ENCODE measurements around the gene TRIM2. TPM values are rescaled to one million over a fixed set of nuclear protein-coding genes. Genes with fewer than 3 reads are reported as not detected.
A peak's percentile ranks its signal among the peaks of the same experiment; 100 is the strongest.

Gene TRIM2
- total and polyA plus RNA-seq, 2 donors from 2014 or later = 23.3 to 122 TPM

GRCh38 chr4:153238135-153238919 lies 34.1 kb downstream of the TRIM2 start:
- H3K27me3 ChIP-seq (ENCODE audit: control insufficient read depth, insufficient read depth, low read length) = no peaks in the 10 kb centered on the region
- TF ChIP-seq, protein P1, sequence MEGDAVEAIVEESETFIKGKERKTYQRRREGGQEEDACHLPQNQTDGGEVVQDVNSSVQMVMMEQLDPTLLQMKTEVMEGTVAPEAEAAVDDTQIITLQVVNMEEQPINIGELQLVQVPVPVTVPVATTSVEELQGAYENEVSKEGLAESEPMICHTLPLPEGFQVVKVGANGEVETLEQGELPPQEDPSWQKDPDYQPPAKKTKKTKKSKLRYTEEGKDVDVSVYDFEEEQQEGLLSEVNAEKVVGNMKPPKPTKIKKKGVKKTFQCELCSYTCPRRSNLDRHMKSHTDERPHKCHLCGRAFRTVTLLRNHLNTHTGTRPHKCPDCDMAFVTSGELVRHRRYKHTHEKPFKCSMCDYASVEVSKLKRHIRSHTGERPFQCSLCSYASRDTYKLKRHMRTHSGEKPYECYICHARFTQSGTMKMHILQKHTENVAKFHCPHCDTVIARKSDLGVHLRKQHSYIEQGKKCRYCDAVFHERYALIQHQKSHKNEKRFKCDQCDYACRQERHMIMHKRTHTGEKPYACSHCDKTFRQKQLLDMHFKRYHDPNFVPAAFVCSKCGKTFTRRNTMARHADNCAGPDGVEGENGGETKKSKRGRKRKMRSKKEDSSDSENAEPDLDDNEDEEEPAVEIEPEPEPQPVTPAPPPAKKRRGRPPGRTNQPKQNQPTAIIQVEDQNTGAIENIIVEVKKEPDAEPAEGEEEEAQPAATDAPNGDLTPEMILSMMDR (IDR thresholded peaks at IDR 0.05; ENCODE audit: borderline replicate concordance, extremely low read depth, insufficient read depth) = no peak
- H3K27ac ChIP-seq (ENCODE audit: low read depth in 2 of 2, low read length in 2 of 2) = peak overlapping the region in 1 of 2 donors; percentile 25
- no peak for FAIRE-seq
- no peak for DNase-seq
- intact Hi-C loops (cut with DNase I) = no loop called here
- H3K4me3 ChIP-seq (ENCODE audit: low read length in 3 of 3) = no peak overlapping the region
- peaks cover 0 to 2% (median 0%) of the 10 kb centered on the region in 3 donors for H3K36me3 ChIP-seq (ENCODE audit: control insufficient read depth in 2 of 3, insufficient read depth in 3 of 3, low read length in 3 of 3)
- no peaks in the 10 kb centered on the region for H3K9me3 ChIP-seq (ENCODE audit: control insufficient read depth in 2 of 3, insufficient read depth in 1 of 3, low read length in 3 of 3)
- peaks cover 0 to 35% (median 29%) of the 10 kb centered on the region in 3 donors for H3K4me1 ChIP-seq (ENCODE audit: control insufficient read depth in 2 of 3, insufficient read depth in 2 of 3, low read depth in 1 of 3, low read length in 3 of 3)
- no peak overlapping the region for H3K9ac ChIP-seq (ENCODE audit: low read length in 3 of 3)

GRCh38 chr4:153239409-153239808 lies 35.2 kb downstream of the TRIM2 start:
- FAIRE-seq (no peak), DNase-seq (no peak)
- Histone ChIP-seq H3K9me3 (ENCODE audit: control insufficient read depth in 2 of 3, insufficient read depth in 1 of 3, low read length in 3 of 3) (no peaks in the 10 kb centered on the region), H3K36me3 (ENCODE audit: control insufficient read depth in 2 of 3, insufficient read depth in 3 of 3, low read length in 3 of 3) (peaks cover 0 to 2% (median 0%) of the 10 kb centered on the region in 3 donors), H3K4me3 (ENCODE audit: low read length in 3 of 3) (no peak overlapping the region), H3K27me3 (ENCODE audit: control insufficient read depth, insufficient read depth, low read length) (no peaks in the 10 kb centered on the region), H3K4me1 (ENCODE audit: control insufficient read depth in 2 of 3, insufficient read depth in 2 of 3, low read depth in 1 of 3, low read length in 3 of 3) (peaks cover 0 to 31% (median 30%) of the 10 kb centered on the region in 3 donors), H3K27ac (ENCODE audit: low read depth in 2 of 2, low read length in 2 of 2) (no peak overlapping the region), H3K9ac (ENCODE audit: low read length in 3 of 3) (no peak overlapping the region)
- intact Hi-C loops (cut with DNase I) = no loop called here
- TF ChIP-seq, protein P1 (IDR thresholded peaks at IDR 0.05; ENCODE audit: borderline replicate concordance, extremely low read depth, insufficient read depth) = no peak

- peaks cover 0 to 2% (median 0%) of the 10 kb centered on the region in 3 donors for H3K36me3 ChIP-seq (ENCODE audit: control insufficient read depth in 2 of 3, insufficient read depth in 3 of 3, low read length in 3 of 3)
- H3K4me3 ChIP-seq (ENCODE audit: low read length in 3 of 3) = no peak overlapping the region
- H3K4me1 ChIP-seq (ENCODE audit: control insufficient read depth in 2 of 3, insufficient read depth in 2 of 3, low read depth in 1 of 3, low read length in 3 of 3) = peaks cover 0 to 30% (median 28%) of the 10 kb centered on the region in 3 donors
- no peaks in the 10 kb centered on the region for H3K9me3 ChIP-seq (ENCODE audit: control insufficient read depth in 2 of 3, insufficient read depth in 1 of 3, low read length in 3 of 3)
- no peaks in the 10 kb centered on the region for H3K27me3 ChIP-seq (ENCODE audit: control insufficient read depth, insufficient read depth, low read length)
- no peak overlapping the region for H3K27ac ChIP-seq (ENCODE audit: low read depth in 2 of 2, low read length in 2 of 2)
- H3K9ac ChIP-seq (ENCODE audit: low read length in 3 of 3) = no peak overlapping the region
- intact Hi-C loops (cut with DNase I) = no loop called here
- no peak for FAIRE-seq
- TF ChIP-seq, protein P1 (IDR thresholded peaks at IDR 0.05; ENCODE audit: borderline replicate concordance, extremely low read depth, insufficient read depth) = no peak
- DNase-seq = no peak
Observed at GRCh38 chr4:153241295-153241694, 37.1 kb downstream of the TRIM2 start.

Data from kidney (tissue), 14 donors.